GM23338 (cell line): ENCODE data around the gene PARP14. TPM values are rescaled to one million over a fixed set of nuclear protein-coding genes. Genes with fewer than 3 reads are reported as not detected.
"Not testable (repeated sequence)": the region's sequence is repeated elsewhere in the genome, so short reads cannot be mapped to it uniquely, and the experiment has no call there.

Source experiments
- ATAC-seq: fragments of 200-7000 bp; cut with Tn5 transposase; 3 replicates; pipeline ENCODE4 v1.9.1; 2020
- DNase-seq: peaks from one replicate; pipeline ENCODE4 v3.0.0-alpha.2; 2015; ENCODE audit warnings: low spot score
- H2AFZ ChIP-seq: fragments of 200-600 bp; sonication (generic); 2 replicates; pipeline ENCODE4 v1.8.0; 2016; ENCODE audit warnings: antibody characterized with exemption, mild to moderate bottlenecking, moderate library complexity
- H3F3A ChIP-seq: fragments of 200-600 bp; sonication (generic); replicated peaks from 2 replicates; pipeline ENCODE4 v1.8.0; 2017; ENCODE audit warnings: antibody characterized with exemption, mixed run types, low read depth
- H3K27ac ChIP-seq: fragments of 200-600 bp; sonication (generic); 2 replicates; pipeline ENCODE4 v1.6.1; 2016; ENCODE audit warnings: low read depth
- H3K27me3 ChIP-seq: fragments of 200-600 bp; sonication (generic); 2 replicates; pipeline ENCODE4 v1.8.0; 2016; ENCODE audit warnings: mild to moderate bottlenecking, mixed run types, moderate library complexity; ENCODE audit not compliant: insufficient read depth
- H3K36me3 ChIP-seq: fragments of 200-600 bp; sonication (generic); 2 replicates; pipeline ENCODE4 v1.8.0; 2016; ENCODE audit warnings: mild to moderate bottlenecking; ENCODE audit not compliant: insufficient read depth
- H3K4me1 ChIP-seq: fragments of 200-600 bp; sonication (generic); 2 replicates; pipeline ENCODE4 v1.8.0; 2016; ENCODE audit warnings: mild to moderate bottlenecking, moderate library complexity; ENCODE audit not compliant: insufficient read depth
- H3K4me2 ChIP-seq: fragments of 200-600 bp; sonication (generic); 2 replicates; pipeline ENCODE4 v1.7.1; 2017; ENCODE audit warnings: mixed run types
- H3K4me3 ChIP-seq: fragments of 200-600 bp; sonication (generic); 2 replicates; pipeline ENCODE4 v1.6.1; 2016; ENCODE audit warnings: mixed run types
- H3K79me2 ChIP-seq: fragments of 200-600 bp; sonication (generic); replicated peaks from 2 replicates; pipeline ENCODE4 v1.8.0; 2017; ENCODE audit warnings: mild to moderate bottlenecking; ENCODE audit not compliant: insufficient read depth
- H3K9me2 ChIP-seq: fragments of 200-600 bp; sonication (generic); 2 replicates; pipeline ENCODE4 v1.8.0; 2017; ENCODE audit not compliant: insufficient read depth
- H4K20me1 ChIP-seq: fragments of 200-600 bp; sonication (generic); replicated peaks from 2 replicates; pipeline ENCODE4 v1.8.0; 2017; ENCODE audit warnings: mild to moderate bottlenecking; ENCODE audit not compliant: insufficient read depth
- H3K27ac Mint-ChIP-seq: 2 replicates; pipeline ENCODE4 v1.8.0; 2020; ENCODE audit warnings: inconsistent platforms, mild to moderate bottlenecking, moderate library complexity, mixed read lengths
- H3K27me3 Mint-ChIP-seq: 3 replicates; pipeline ENCODE4 v1.8.0; 2022; ENCODE audit warnings: low read depth, mild to moderate bottlenecking, moderate library complexity, mixed read lengths, inconsistent platforms; ENCODE audit not compliant: insufficient read depth, poor library complexity
- H3K36me3 Mint-ChIP-seq: 3 replicates; pipeline ENCODE4 v1.8.0; 2021; ENCODE audit warnings: low read depth, mild to moderate bottlenecking, inconsistent platforms, moderate library complexity, mixed read lengths
- H3K4me1 Mint-ChIP-seq: 3 replicates; pipeline ENCODE4 v1.8.0; 2020; ENCODE audit warnings: mild to moderate bottlenecking, inconsistent platforms, mixed read lengths
- H3K4me3 Mint-ChIP-seq: 3 replicates; pipeline ENCODE4 v1.8.0; 2021; ENCODE audit warnings: moderate library complexity, mild to moderate bottlenecking, inconsistent platforms, mixed read lengths
- H3K9me3 Mint-ChIP-seq: 3 replicates; pipeline ENCODE4 v1.8.0; 2020; ENCODE audit warnings: moderate library complexity, mild to moderate bottlenecking, inconsistent platforms, mixed read lengths
- EZH2 ChIP-seq: fragments of 200-600 bp; sonication (generic); IDR thresholded peaks from one replicate; pipeline ENCODE4 v1.8.0; 2017; ENCODE audit warnings: antibody characterized with exemption, mild to moderate bottlenecking, low read depth; ENCODE audit not compliant: unreplicated experiment
- NANOG ChIP-seq: IDR thresholded peaks from 2 replicates; pipeline ENCODE4 v1.6.1; 2016; ENCODE audit warnings: antibody characterized with exemption, borderline replicate concordance
- ZNF114 ChIP-seq: fragments of 250-450 bp; sonication (Bioruptor Pico); IDR thresholded peaks from 2 replicates; pipeline ENCODE4 v1.5.0; 2020; ENCODE audit warnings: mild to moderate bottlenecking, moderate library complexity
- polyA plus RNA-seq: library from polyadenylated mRNA; unstranded; fragments of >200 nt; fragmentation: Nextera tagmentation; extraction: Ambion mirVana; gene quantifications from 2 replicates; pipeline ENCODE4 v1.2.1, GENCODE V29; 2016
- total RNA-seq: library from RNA; depleted of rRNA; stranded (reverse); fragments of >200 nt; shearing (Covaris generic); gene quantifications from 2 replicates; pipeline ENCODE4 v1.2.3, GENCODE V29; 2014
- TF ChIP-seq, protein P1 (sequence below): IDR thresholded peaks from 2 replicates; pipeline ENCODE4 v1.6.1; 2016; ENCODE audit warnings: antibody characterized with exemption
- TF ChIP-seq, protein P2 (sequence below): fragments of 250-450 bp; sonication (Bioruptor Pico); IDR thresholded peaks from 2 replicates; pipeline ENCODE4 v1.5.0; 2020; ENCODE audit warnings: mild to moderate bottlenecking, moderate library complexity

PARP14 gene
- total and polyA plus RNA-seq, 2 experiments from 2014 or later, result 7.8 to 26.0 TPM

DNA sequence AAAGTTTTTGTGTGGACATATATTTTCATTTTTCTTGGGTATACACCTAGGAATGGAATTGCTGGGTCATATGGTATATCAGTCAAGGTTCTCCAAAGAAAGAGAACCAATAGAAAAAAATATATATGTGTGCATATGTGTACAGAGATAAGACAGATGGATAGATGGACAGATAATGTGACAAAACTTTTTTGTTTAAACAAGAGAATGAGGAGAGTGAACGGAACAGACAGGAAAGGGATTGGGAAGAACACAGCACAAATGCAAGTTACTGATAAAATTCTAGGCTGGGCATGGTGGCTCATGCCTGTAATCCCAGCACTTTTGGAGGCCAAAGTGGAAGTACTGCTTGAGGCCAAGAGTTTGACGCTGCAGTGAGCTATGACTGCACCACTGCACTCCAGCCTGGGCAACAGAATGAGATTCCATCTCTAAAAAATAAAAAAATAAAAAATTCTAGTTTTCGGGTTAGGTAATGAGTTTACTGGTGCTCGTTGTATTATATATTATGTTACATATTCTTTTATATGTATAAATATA is 63.0 kb downstream of the PARP14 start:
- H3K36me3 Mint-ChIP-seq, result peaks cover 68% of the 10 kb centered on the region
- no peak for ATAC-seq
- TF ChIP-seq, protein P1, sequence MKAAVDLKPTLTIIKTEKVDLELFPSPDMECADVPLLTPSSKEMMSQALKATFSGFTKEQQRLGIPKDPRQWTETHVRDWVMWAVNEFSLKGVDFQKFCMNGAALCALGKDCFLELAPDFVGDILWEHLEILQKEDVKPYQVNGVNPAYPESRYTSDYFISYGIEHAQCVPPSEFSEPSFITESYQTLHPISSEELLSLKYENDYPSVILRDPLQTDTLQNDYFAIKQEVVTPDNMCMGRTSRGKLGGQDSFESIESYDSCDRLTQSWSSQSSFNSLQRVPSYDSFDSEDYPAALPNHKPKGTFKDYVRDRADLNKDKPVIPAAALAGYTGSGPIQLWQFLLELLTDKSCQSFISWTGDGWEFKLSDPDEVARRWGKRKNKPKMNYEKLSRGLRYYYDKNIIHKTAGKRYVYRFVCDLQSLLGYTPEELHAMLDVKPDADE, result no peak
- no peak overlapping the region for H3K4me3 Mint-ChIP-seq
- H3K27ac Mint-ChIP-seq, result no peak overlapping the region
- H3K4me2 ChIP-seq, result no peak overlapping the region
- no peak overlapping the region for H3K4me3 ChIP-seq
- H3K9me3 Mint-ChIP-seq, result peaks cover 26% of the 10 kb centered on the region
- no peaks in the 10 kb centered on the region for H3K27me3 ChIP-seq
- peaks cover 5% of the 10 kb centered on the region for H3K36me3 ChIP-seq
- no peaks in the 10 kb centered on the region for H3K79me2 ChIP-seq
- H3F3A ChIP-seq, result no peaks in the 10 kb centered on the region
- peaks cover 10% of the 10 kb centered on the region; the same call in 2 of the 3 replicates for H3K4me1 Mint-ChIP-seq
- peaks cover 8% of the 10 kb centered on the region; the same call in 1 of the 2 replicates for H3K4me1 ChIP-seq
- H3K9me2 ChIP-seq, result no peaks in the 10 kb centered on the region
- no peak overlapping the region for H3K27ac ChIP-seq
- H4K20me1 ChIP-seq, result no peaks in the 10 kb centered on the region
- H3K27me3 Mint-ChIP-seq, result no peaks in the 10 kb centered on the region
- DNase-seq, result no peak
- no peak overlapping the region for H2AFZ ChIP-seq

DNA sequence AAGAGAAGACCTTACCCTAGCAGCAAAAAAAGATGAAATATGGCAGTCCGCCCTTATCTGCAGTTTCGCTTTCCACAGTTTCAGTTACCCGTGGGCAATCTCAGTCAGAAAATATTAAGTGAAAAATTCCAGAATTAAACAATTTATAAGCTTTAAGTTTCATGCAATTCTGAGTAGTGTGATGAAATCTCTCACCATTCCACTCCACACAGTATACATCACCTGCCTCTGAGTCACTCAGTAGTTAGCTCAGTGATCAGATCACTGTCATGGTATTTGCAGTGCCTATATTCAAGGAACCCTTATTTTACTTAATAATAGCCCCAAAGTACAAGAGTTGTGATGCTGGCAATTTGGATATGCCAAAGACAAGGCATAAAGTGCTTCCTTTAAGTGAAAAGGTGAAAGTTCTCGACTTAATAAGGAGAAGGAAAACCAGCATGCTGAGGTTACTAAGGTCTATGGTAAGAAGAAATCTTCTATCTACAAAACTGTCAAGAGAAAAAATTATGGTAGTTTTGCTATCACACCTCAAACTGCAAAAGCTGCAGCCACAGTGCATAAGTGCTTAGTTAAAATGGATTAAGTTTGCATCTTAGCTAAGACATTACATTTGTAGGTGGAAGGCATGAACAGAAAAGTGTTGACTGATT is 64.9 kb downstream of the PARP14 start:
- H3K27ac Mint-ChIP-seq, result no peak overlapping the region
- H3K36me3 ChIP-seq, result peaks cover 5% of the 10 kb centered on the region
- peaks cover 27% of the 10 kb centered on the region for H3K9me3 Mint-ChIP-seq
- no peak overlapping the region for H3K4me3 Mint-ChIP-seq
- no peaks in the 10 kb centered on the region for H4K20me1 ChIP-seq
- TF ChIP-seq EZH2, result no peak
- no peak for TF ChIP-seq ZNF114 (CRISPR knock-in tag)
- no peak for TF ChIP-seq NANOG
- TF ChIP-seq, protein P2, sequence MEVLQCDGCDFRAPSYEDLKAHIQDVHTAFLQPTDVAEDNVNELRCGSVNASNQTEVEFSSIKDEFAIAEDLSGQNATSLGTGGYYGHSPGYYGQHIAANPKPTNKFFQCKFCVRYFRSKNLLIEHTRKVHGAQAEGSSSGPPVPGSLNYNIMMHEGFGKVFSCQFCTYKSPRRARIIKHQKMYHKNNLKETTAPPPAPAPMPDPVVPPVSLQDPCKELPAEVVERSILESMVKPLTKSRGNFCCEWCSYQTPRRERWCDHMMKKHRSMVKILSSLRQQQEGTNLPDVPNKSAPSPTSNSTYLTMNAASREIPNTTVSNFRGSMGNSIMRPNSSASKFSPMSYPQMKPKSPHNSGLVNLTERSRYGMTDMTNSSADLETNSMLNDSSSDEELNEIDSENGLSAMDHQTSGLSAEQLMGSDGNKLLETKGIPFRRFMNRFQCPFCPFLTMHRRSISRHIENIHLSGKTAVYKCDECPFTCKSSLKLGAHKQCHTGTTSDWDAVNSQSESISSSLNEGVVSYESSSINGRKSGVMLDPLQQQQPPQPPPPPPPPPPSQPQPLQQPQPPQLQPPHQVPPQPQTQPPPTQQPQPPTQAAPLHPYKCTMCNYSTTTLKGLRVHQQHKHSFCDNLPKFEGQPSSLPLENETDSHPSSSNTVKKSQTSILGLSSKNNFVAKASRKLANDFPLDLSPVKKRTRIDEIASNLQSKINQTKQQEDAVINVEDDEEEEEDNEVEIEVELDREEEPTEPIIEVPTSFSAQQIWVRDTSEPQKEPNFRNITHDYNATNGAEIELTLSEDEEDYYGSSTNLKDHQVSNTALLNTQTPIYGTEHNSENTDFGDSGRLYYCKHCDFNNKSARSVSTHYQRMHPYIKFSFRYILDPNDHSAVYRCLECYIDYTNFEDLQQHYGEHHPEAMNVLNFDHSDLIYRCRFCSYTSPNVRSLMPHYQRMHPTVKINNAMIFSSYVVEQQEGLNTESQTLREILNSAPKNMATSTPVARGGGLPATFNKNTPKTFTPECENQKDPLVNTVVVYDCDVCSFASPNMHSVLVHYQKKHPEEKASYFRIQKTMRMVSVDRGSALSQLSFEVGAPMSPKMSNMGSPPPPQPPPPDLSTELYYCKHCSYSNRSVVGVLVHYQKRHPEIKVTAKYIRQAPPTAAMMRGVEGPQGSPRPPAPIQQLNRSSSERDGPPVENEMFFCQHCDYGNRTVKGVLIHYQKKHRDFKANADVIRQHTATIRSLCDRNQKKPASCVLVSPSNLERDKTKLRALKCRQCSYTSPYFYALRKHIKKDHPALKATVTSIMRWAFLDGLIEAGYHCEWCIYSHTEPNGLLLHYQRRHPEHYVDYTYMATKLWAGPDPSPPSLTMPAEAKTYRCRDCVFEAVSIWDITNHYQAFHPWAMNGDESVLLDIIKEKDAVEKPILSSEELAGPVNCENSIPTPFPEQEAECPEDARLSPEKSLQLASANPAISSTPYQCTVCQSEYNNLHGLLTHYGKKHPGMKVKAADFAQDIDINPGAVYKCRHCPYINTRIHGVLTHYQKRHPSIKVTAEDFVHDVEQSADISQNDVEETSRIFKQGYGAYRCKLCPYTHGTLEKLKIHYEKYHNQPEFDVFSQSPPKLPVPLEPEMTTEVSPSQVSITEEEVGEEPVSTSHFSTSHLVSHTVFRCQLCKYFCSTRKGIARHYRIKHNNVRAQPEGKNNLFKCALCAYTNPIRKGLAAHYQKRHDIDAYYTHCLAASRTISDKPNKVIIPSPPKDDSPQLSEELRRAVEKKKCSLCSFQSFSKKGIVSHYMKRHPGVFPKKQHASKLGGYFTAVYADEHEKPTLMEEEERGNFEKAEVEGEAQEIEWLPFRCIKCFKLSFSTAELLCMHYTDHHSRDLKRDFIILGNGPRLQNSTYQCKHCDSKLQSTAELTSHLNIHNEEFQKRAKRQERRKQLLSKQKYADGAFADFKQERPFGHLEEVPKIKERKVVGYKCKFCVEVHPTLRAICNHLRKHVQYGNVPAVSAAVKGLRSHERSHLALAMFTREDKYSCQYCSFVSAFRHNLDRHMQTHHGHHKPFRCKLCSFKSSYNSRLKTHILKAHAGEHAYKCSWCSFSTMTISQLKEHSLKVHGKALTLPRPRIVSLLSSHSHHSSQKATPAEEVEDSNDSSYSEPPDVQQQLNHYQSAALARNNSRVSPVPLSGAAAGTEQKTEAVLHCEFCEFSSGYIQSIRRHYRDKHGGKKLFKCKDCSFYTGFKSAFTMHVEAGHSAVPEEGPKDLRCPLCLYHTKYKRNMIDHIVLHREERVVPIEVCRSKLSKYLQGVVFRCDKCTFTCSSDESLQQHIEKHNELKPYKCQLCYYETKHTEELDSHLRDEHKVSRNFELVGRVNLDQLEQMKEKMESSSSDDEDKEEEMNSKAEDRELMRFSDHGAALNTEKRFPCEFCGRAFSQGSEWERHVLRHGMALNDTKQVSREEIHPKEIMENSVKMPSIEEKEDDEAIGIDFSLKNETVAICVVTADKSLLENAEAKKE (CRISPR knock-in tag), result no peak
- no peaks in the 10 kb centered on the region for H3F3A ChIP-seq
- H3K27me3 Mint-ChIP-seq, result no peaks in the 10 kb centered on the region
- H3K79me2 ChIP-seq, result no peaks in the 10 kb centered on the region
- DNase-seq (no peak), ATAC-seq (no peak)
- no peaks in the 10 kb centered on the region for H3K9me2 ChIP-seq
- H3K27ac ChIP-seq, result no peak overlapping the region
- no peak overlapping the region for H2AFZ ChIP-seq
- peaks cover 55% of the 10 kb centered on the region for H3K36me3 Mint-ChIP-seq
- no peaks in the 10 kb centered on the region; the same call in 2 of the 3 replicates for H3K4me1 Mint-ChIP-seq
- no peak overlapping the region for H3K4me2 ChIP-seq
- no peak overlapping the region for H3K4me3 ChIP-seq
- no peaks in the 10 kb centered on the region for H3K27me3 ChIP-seq
- H3K4me1 ChIP-seq, result no peaks in the 10 kb centered on the region

- not testable (repeated sequence) for H4K20me1 ChIP-seq, H3K27ac ChIP-seq, H3K27me3 Mint-ChIP-seq, H2AFZ ChIP-seq, H3K4me3 ChIP-seq, H3K79me2 ChIP-seq, H3K27ac Mint-ChIP-seq, ATAC-seq, H3K4me2 ChIP-seq, H3K27me3 ChIP-seq, H3K4me1 Mint-ChIP-seq, H3F3A ChIP-seq, H3K4me3 Mint-ChIP-seq, H3K36me3 ChIP-seq, DNase-seq, H3K9me2 ChIP-seq, H3K4me1 ChIP-seq
- Mint-ChIP-seq H3K9me3 (peaks cover 27% of the 10 kb centered on the region), H3K36me3 (peaks cover 50% of the 10 kb centered on the region)
Measured at GRCh38 chr3:122747295-122747694, 66.7 kb downstream of the PARP14 start.
